ENCODE measurements around the gene PBX1.

DNA sequence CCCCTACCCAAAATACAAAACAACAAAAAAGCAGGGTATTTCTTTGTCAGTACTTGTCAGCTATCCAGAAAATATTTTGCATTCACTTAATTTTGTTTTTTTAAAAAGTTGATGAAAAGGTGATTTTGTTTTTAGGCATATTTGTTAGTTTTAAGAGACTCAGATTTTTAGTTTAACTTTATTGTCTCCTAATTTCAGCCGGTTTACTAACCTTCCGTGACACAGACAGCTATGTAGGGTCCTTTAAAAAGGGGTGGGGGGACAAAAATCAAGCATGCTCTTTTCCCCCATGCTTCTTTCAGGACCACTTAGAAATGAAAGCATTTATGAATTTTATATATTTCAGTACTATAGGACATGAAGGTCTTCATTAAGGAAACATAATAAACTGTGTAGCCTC is 1.6 kb downstream of the PBX1 start:
- TF ChIP-seq EP300 (IDR thresholded peaks at IDR 0.05) (no peak), POLR2A (IDR thresholded peaks at IDR 0.05) (no peak)
- TF ChIP-seq, protein P1, sequence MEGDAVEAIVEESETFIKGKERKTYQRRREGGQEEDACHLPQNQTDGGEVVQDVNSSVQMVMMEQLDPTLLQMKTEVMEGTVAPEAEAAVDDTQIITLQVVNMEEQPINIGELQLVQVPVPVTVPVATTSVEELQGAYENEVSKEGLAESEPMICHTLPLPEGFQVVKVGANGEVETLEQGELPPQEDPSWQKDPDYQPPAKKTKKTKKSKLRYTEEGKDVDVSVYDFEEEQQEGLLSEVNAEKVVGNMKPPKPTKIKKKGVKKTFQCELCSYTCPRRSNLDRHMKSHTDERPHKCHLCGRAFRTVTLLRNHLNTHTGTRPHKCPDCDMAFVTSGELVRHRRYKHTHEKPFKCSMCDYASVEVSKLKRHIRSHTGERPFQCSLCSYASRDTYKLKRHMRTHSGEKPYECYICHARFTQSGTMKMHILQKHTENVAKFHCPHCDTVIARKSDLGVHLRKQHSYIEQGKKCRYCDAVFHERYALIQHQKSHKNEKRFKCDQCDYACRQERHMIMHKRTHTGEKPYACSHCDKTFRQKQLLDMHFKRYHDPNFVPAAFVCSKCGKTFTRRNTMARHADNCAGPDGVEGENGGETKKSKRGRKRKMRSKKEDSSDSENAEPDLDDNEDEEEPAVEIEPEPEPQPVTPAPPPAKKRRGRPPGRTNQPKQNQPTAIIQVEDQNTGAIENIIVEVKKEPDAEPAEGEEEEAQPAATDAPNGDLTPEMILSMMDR (IDR thresholded peaks at IDR 0.05) = no peak
